ENCODE data around the gene FIZ1. TPM values are rescaled to one million over a fixed set of nuclear protein-coding genes. Genes with fewer than 3 reads are reported as not detected.

The FIZ1 gene
- total RNA-seq, 2 donors from 2014 or later, result 12.2 to 14.5 TPM

DNA sequence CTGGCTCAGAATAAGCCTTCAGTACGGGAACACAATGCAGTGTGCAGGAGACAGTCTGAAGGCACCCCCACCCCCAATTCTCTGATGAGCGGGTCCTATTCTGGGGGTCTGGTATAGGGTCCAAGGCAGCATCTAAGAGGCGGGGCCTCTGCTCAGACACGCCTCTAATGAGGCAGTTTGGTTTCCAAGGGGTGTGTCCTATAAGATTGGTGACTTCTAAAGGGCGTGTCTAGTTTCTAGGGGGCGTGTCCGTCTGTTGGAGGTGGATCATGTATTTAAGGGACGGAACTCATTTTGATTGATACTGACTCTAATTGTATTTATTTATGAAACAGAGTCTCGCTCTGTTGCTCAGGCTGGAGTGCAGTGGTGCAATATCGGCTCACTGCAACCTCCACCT, 8.7 kb downstream of the FIZ1 start:
- no peaks in the 10 kb centered on the region for H3K27me3 ChIP-seq
- no peak for TF ChIP-seq CTCF (IDR thresholded peaks at IDR 0.05)
- peaks cover 3% of the 10 kb centered on the region for H3K4me1 ChIP-seq
- H3K27ac ChIP-seq, result no peak overlapping the region
- DNase-seq, result peak; percentile 45
- H3K9me3 ChIP-seq, result no peaks in the 10 kb centered on the region
- no peak overlapping the region for H3K9ac ChIP-seq (ENCODE audit: low read depth in 2 of 2, low read length in 2 of 2)
- H3K36me3 ChIP-seq, result no peaks in the 10 kb centered on the region
- intact Hi-C loops (cut with DNase I), result no loop called here
- no peak overlapping the region for H3K4me3 ChIP-seq

GRCh38 chr19:55590109-55590508, 9.2 kb downstream of the FIZ1 start:
- intact Hi-C loops (cut with DNase I), result no loop called here
- DNase-seq, result no peak
- Histone ChIP-seq H3K27ac (no peak overlapping the region), H3K4me3 (no peak overlapping the region), H3K27me3 (no peaks in the 10 kb centered on the region), H3K36me3 (no peaks in the 10 kb centered on the region), H3K9ac (ENCODE audit: low read depth in 2 of 2, low read length in 2 of 2) (no peak overlapping the region), H3K4me1 (peaks cover 3% of the 10 kb centered on the region), H3K9me3 (no peaks in the 10 kb centered on the region)
- TF ChIP-seq CTCF (IDR thresholded peaks at IDR 0.05), result no peak

- H3K9me3 ChIP-seq, result no peaks in the 10 kb centered on the region
- H3K27me3 ChIP-seq, result no peaks in the 10 kb centered on the region
- no peak overlapping the region for H3K27ac ChIP-seq
- H3K4me1 ChIP-seq, result peaks cover 3% of the 10 kb centered on the region
- intact Hi-C loops (cut with DNase I), result loop anchor here (5.0 kb wide), 1 partner anchor 36 kb away; no protein-coding TSS in a partner anchor
- H3K9ac ChIP-seq (ENCODE audit: low read depth in 2 of 2, low read length in 2 of 2), result no peak overlapping the region
- TF ChIP-seq CTCF (IDR thresholded peaks at IDR 0.05), result no peak
- DNase-seq, result no peak
- no peak overlapping the region for H3K4me3 ChIP-seq
- H3K36me3 ChIP-seq, result no peaks in the 10 kb centered on the region
These were observed 10.6 kb downstream of the FIZ1 start for GRCh38 chr19:55588738-55589137.

DNA sequence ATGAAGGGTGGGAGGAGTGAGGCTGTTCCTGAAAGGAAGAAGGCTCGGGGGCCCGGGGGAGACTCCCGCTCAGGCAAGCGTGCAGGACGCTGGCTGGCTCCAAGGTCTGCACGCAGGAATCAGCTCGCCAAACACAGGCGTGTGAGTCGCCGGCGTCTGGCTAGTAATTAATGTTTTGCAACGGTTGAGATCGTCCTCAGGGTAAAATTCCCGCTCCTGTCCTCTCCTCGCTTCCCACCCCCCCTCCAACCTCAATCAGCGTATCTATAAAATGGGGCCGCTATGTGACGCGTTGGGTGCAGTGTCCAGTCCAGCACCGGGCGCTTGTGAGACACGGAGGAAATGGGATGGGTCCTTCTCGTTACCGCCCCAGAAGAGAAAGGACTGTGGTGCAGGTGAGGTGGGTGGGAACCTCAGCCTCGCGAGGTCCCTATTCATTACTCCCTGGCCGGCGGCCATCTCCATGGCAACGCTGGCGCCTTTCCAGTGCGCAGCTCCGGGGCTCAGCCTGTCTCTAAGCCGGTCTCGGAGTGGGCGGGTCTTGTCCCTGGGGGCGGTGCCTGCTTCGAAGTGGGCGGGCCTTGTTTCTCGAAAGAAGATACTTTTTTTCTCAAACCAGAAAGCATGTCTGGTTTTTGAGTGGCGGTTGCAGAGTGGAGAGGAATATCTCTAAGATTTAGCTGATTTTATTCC, 12.2 kb downstream of the FIZ1 start:
- DNase-seq, result peak; percentile 99
- no peaks in the 10 kb centered on the region for H3K9me3 ChIP-seq
- H3K27me3 ChIP-seq, result no peaks in the 10 kb centered on the region
- no peak overlapping the region for H3K27ac ChIP-seq
- peak overlapping the region; percentile 31 for H3K4me3 ChIP-seq
- peaks cover 3% of the 10 kb centered on the region for H3K4me1 ChIP-seq
- intact Hi-C loops (cut with DNase I), result loop anchor here (5.0 kb wide), 1 partner anchor 35 kb away; no protein-coding TSS in a partner anchor
- no peaks in the 10 kb centered on the region for H3K36me3 ChIP-seq
- no peak overlapping the region for H3K9ac ChIP-seq (ENCODE audit: low read depth in 2 of 2, low read length in 2 of 2)
- TF ChIP-seq CTCF (IDR thresholded peaks at IDR 0.05), result no peak

DNA sequence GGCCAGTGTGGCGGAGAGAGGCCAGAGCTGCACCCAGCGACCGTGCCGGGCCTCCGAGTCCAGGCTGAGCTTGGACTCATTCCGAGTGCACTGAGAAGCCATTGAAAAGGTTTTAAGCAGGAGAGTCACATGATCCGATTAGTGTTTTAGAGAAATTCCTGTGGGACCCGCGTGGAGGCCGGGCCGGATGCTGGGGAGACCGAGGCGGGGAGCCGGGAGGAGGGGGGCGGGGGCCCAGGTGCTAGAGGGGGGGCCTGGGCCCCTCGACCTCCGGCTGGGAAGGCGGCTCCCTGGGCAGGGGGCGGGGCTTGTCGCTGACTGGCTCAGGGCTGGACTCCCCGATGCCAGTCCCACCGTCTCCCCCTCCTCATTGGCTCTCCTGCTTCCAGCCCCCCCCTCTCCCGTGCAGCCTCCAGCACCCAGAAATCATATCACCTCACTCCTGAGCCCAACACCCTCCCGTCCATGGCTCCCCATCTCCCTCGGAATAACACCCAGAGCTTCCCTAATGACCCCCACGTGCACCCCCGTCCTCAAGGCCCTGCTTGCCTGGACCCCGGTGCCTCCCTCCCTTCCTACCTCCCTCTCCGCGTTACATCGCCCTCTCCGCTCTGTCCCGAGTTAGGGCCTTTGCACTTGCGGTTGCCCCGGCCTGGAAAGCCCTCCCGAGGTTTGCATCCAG, 13.5 kb downstream of the FIZ1 start:
- H3K4me1 ChIP-seq, result peaks cover 10% of the 10 kb centered on the region
- DNase-seq, result peak; percentile 45
- H3K9ac ChIP-seq (ENCODE audit: low read depth in 2 of 2, low read length in 2 of 2), result no peak overlapping the region
- peak overlapping the region; percentile 4 for H3K4me3 ChIP-seq
- no peaks in the 10 kb centered on the region for H3K9me3 ChIP-seq
- TF ChIP-seq CTCF (IDR thresholded peaks at IDR 0.05), result no peak
- H3K27me3 ChIP-seq, result no peaks in the 10 kb centered on the region
- H3K27ac ChIP-seq, result no peak overlapping the region
- H3K36me3 ChIP-seq, result no peaks in the 10 kb centered on the region
- intact Hi-C loops (cut with DNase I), result loop anchor here (5.0 kb wide), 1 partner anchor 33 kb away; no protein-coding TSS in a partner anchor

All from colonic mucosa (tissue), 4 donors.